GM12864 (cell line): Measurements from ENCODE around the gene HS3ST4.

ENCODE experiments used
- DNase-seq: peaks from one replicate; pipeline ENCODE4 v3.0.0-alpha.2; 2011; ENCODE audit warnings: low read depth
- H3K4me3 ChIP-seq: 2 replicates; pipeline ENCODE4 v1.5.1; 2011; ENCODE audit warnings: mild to moderate bottlenecking, low read depth, low read length, control low read depth
- TF ChIP-seq, protein P1 (sequence below): IDR thresholded peaks from 2 replicates; pipeline ENCODE4 v1.5.1; 2011; ENCODE audit warnings: low read depth, mild to moderate bottlenecking, moderate library complexity, low read length, control low read depth, inconsistent platforms; ENCODE audit errors: missing control alignments

HS3ST4 gene

DNA sequence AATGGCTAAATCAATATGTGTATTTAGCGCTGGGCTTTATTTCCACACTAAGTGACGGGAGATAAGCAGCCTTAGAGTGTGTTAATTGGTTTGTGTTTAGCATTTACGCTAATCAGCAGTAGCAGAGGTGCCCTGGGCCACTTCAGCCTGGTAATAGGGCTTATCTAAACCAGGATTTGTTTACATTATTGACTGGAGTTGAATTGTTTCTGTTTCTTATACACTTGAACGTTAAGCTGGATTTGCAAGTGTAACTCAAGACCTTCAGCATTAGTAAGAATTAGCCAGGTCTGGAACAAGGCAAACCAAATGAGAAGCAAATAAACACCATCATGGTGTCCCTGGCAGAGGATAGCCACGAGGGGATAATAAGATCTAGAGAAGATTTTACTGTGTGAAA is 313.6 kb downstream of the HS3ST4 start:
- DNase-seq = no peak
- H3K4me3 ChIP-seq = no peak overlapping the region
- TF ChIP-seq, protein P1, sequence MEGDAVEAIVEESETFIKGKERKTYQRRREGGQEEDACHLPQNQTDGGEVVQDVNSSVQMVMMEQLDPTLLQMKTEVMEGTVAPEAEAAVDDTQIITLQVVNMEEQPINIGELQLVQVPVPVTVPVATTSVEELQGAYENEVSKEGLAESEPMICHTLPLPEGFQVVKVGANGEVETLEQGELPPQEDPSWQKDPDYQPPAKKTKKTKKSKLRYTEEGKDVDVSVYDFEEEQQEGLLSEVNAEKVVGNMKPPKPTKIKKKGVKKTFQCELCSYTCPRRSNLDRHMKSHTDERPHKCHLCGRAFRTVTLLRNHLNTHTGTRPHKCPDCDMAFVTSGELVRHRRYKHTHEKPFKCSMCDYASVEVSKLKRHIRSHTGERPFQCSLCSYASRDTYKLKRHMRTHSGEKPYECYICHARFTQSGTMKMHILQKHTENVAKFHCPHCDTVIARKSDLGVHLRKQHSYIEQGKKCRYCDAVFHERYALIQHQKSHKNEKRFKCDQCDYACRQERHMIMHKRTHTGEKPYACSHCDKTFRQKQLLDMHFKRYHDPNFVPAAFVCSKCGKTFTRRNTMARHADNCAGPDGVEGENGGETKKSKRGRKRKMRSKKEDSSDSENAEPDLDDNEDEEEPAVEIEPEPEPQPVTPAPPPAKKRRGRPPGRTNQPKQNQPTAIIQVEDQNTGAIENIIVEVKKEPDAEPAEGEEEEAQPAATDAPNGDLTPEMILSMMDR = no peak

DNA sequence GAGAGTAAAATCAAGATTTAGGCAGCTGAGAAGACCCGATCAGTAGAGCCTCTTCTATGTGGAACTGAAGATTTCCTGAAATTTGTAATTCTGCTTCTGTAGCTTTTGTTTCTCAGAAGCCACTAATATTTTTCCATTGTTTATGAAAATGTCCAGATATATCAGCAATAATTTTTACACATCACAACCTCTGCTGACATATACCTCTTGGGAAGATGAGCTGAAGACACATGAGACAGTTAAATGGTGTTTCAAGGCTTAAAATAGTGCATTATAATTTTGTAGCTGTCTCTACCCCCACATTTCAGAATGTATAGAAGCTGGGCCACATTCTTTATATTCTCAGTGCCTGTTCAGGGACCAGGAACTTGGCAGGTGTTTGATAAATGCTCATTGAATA is 320.6 kb downstream of the HS3ST4 start:
- TF ChIP-seq, protein P1 = no peak
- H3K4me3 ChIP-seq = no peak overlapping the region
- no peak for DNase-seq

GRCh38 chr16:26015776-26016175 is 324.0 kb downstream of the HS3ST4 start:
- TF ChIP-seq, protein P1 = no peak
- no peak overlapping the region for H3K4me3 ChIP-seq
- no peak for DNase-seq

GRCh38 chr16:26016989-26017388 is 325.2 kb downstream of the HS3ST4 start:
- TF ChIP-seq, protein P1 = no peak
- DNase-seq = no peak
- H3K4me3 ChIP-seq = no peak overlapping the region

DNA sequence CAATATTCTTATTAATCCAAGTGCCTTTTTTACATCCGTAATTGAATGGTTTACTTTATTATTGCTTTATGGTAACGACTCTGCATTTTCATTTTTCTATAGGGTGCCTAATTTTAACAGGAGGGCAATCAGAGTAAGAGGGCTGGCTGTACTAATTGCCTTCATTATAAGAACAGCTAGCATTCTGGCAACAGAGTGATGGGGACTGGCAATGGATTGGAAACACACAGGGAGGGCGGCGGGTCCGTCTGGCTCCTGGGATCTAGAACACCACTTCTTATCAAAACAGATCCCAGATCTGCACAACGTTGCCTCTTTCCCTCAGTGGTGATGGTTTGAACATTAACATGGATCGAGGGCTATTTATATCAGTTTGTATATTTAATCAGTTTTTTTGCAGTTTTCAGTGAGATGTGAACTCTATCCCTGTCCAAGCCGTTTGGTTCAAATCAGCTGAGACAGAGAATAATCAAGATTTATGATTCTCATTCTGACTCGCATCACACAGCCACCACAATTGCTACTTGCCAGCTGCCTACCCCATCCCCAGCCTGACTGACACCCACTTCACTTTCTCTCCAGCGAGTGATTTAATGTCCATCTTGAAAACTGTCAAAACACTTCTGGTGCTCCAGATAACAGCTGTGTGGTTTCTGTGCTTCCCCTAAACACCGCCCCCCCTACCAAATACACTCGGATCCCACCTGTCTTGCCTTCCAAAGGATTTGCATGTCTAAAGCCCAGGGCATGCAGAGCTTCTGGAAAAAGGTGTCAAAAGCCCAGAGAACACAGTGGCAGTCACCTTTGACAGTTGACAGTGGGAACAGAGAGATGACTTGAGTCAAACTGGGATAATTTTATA is 327.9 kb downstream of the HS3ST4 start:
- TF ChIP-seq, protein P1 = no peak

DNA sequence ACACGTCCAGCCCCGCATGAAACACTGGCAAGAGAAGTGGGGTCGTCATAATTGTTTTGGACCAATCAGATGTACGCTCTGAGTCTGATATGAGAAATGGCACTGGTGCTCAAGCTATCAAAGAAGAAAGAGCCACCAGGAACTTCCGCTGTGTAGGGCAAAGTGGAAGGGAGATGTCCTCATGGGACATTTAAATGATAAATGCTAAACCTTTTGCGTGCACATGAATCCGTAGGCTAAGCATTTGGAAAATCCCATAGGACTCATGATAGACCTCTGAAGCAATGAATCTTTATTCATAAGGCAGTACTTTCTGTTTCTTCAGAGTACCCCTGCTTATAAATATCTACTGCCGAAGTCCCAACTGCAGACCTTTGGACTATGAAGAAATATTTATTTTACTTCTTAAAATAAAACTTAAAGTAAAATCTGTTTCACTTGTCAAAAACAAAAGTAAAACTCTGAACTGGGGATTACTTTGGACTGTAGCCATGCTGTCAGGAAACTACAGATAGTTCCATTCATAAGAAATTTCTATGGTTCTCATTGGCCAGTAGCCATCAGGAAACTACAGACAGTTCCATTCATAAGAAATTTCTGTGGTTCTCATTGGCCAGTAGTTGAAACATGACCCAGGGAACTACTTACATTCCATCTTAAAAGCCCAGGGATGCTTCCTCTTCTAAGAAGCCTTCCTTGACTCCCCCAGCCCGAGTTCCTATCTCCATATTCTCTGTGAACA is 335.1 kb downstream of the HS3ST4 start:
- TF ChIP-seq, protein P1 = no peak
- H3K4me3 ChIP-seq = no peak overlapping the region
- no peak for DNase-seq

More for the DNA sequence above, 327.9 kb downstream of the HS3ST4 start:
- no peak for DNase-seq
- no peak overlapping the region for H3K4me3 ChIP-seq
